SK-N-SH (cell line): ENCODE data around the gene NFASC. TPM values are rescaled to one million over a fixed set of nuclear protein-coding genes. Genes with fewer than 3 reads are reported as not detected.

Experiments
- CTCF ChIA-PET: fragments of 300-600, 350-600 bp; formaldehyde crosslinking; extraction: SDS; loops from one replicate; lab custom pipeline; 2021; lab: Yijun Ruan, JAX
- POLR2A ChIA-PET: fragments of 350-600 bp; sonication (Branson Sonifier 250); formaldehyde crosslinking; extraction: SDS; loops from one replicate; lab custom pipeline; 2020; ENCODE audit warnings: antibody characterized with exemption, inconsistent platforms; lab: Yijun Ruan, JAX
- DNase-seq: peaks from one replicate; pipeline ENCODE4 v3.0.0; 2012
- H2AFZ ChIP-seq: fragments of 200-600 bp; sonication (generic); 2 replicates; pipeline ENCODE4 v1.8.1; 2016; ENCODE audit warnings: antibody characterized with exemption, mild to moderate bottlenecking, low read depth
- H3F3A ChIP-seq: fragments of 200-600 bp; sonication (generic); replicated peaks from 2 replicates; pipeline ENCODE3; 2016; ENCODE audit warnings: antibody characterized with exemption, mild to moderate bottlenecking; ENCODE audit not compliant: insufficient read depth
- H3K27ac ChIP-seq, 2 experiments: fragments of 200-500 bp in 1 of 2; fragments of 200-600 bp in 1 of 2; sonication (Bioruptor generic) in 1 of 2; sonication (generic), shearing (Covaris generic) in 1 of 2; 2 replicates each; pipeline versions ENCODE4 v1.5.1 to v1.6.1; 2014 to 2016; ENCODE audit warnings: low read depth in 2 of 2, inconsistent platforms in 1 of 2, low read length in 1 of 2, mild to moderate bottlenecking in 1 of 2, mixed read lengths in 1 of 2
- H3K27me3 ChIP-seq: fragments of 200-600 bp; sonication (generic), shearing (Covaris generic); 2 replicates; pipeline ENCODE4 v1.6.1; 2016; ENCODE audit warnings: mixed run types; ENCODE audit not compliant: insufficient read depth
- H3K36me3 ChIP-seq, 2 experiments: fragments of 200-500 bp in 1 of 2; fragments of 200-600 bp in 1 of 2; sonication (Bioruptor generic) in 1 of 2; sonication (generic) in 1 of 2; replicated peaks in 1 of 2; 2 replicates each; pipeline versions ENCODE3 to v1.5.1; 2014 to 2016; ENCODE audit warnings: low read length in 1 of 2, mild to moderate bottlenecking in 1 of 2; ENCODE audit not compliant: insufficient read depth in 2 of 2, control insufficient read depth in 1 of 2
- H3K4me1 ChIP-seq, 2 experiments: fragments of 200-500 bp in 1 of 2; fragments of 200-600 bp in 1 of 2; sonication (Bioruptor generic) in 1 of 2; sonication (generic), shearing (Covaris generic) in 1 of 2; 2 replicates each; pipeline versions ENCODE4 v1.5.1 to v1.6.1; 2014 to 2016; ENCODE audit warnings: low read depth in 1 of 2, low read length in 1 of 2, mixed run types in 1 of 2; ENCODE audit not compliant: insufficient read depth in 2 of 2, control insufficient read depth in 1 of 2
- H3K4me2 ChIP-seq: fragments of 200-600 bp; sonication (generic), shearing (Covaris generic); 2 replicates; pipeline ENCODE4 v1.6.1; 2017; ENCODE audit warnings: mixed run types
- H3K4me3 ChIP-seq, 2 experiments: fragments of 200-500 bp in 1 of 2; fragments of 200-600 bp in 1 of 2; sonication (Bioruptor generic) in 1 of 2; sonication (generic), shearing (Covaris generic) in 1 of 2; 2 replicates each; pipeline versions ENCODE4 v1.5.1 to v1.8.1; 2014 to 2016; ENCODE audit warnings: low read depth in 2 of 2, inconsistent platforms in 1 of 2, low read length in 1 of 2, mild to moderate bottlenecking in 1 of 2, mixed read lengths in 1 of 2, moderate library complexity in 1 of 2
- H3K79me2 ChIP-seq: fragments of 200-600 bp; sonication (generic); 2 replicates; pipeline ENCODE4 v1.8.1; 2017; ENCODE audit warnings: mild to moderate bottlenecking; ENCODE audit not compliant: insufficient read depth
- H3K9ac ChIP-seq: fragments of 200-600 bp; sonication (generic); 2 replicates; pipeline ENCODE4 v1.6.1; 2017; ENCODE audit warnings: mixed run types
- H3K9me2 ChIP-seq: fragments of 200-600 bp; sonication (generic); 2 replicates; pipeline ENCODE4 v1.6.1; 2017; ENCODE audit warnings: mixed run types
- H3K9me3 ChIP-seq: fragments of 200-600 bp; sonication (generic); 2 replicates; pipeline ENCODE4 v1.6.1; 2017; ENCODE audit warnings: mixed run types, mild to moderate bottlenecking, moderate library complexity
- H4K20me1 ChIP-seq: fragments of 200-600 bp; sonication (generic); 2 replicates; pipeline ENCODE4 v1.6.1; 2017; ENCODE audit warnings: mild to moderate bottlenecking, mixed run types; ENCODE audit not compliant: insufficient read depth
- CHD2 ChIP-seq: fragments of 150-350 bp; IDR thresholded peaks from 2 replicates; pipeline ENCODE4 v1.6.1; 2018; ENCODE audit warnings: low read length; ENCODE audit not compliant: partially characterized antibody
- EP300 ChIP-seq, 2 experiments: IDR thresholded peaks; 2 replicates each; pipeline versions ENCODE4 v1.4.0 to v1.6.1; 2012; ENCODE audit warnings: borderline replicate concordance in 1 of 2, low read depth in 1 of 2, low read length in 1 of 2
- EZH2phosphoT487 ChIP-seq: fragments of 200-600 bp; sonication (generic); IDR thresholded peaks from 2 replicates; pipeline ENCODE4 v1.6.1; 2017; ENCODE audit warnings: low read depth, mixed run types, mild to moderate bottlenecking, antibody characterized with exemption, moderate library complexity, borderline replicate concordance
- FOSL2 ChIP-seq: IDR thresholded peaks from 2 replicates; pipeline ENCODE4 v1.4.0; 2012; ENCODE audit warnings: low read depth, mild to moderate bottlenecking, moderate library complexity, borderline replicate concordance
- MXI1 ChIP-seq: IDR thresholded peaks from 2 replicates; pipeline ENCODE4 v1.6.1; 2012; ENCODE audit warnings: mild to moderate bottlenecking, low read depth, low read length, improper control_type of control experiment
- NFIC ChIP-seq: IDR thresholded peaks from 2 replicates; pipeline ENCODE4 v1.4.0; 2012; ENCODE audit warnings: borderline replicate concordance
- POLR2AphosphoS5 ChIP-seq: IDR thresholded peaks from 2 replicates; pipeline ENCODE4 v1.6.1; 2012; ENCODE audit warnings: low read depth, low read length
- RCOR1 ChIP-seq: fragments of 150-350 bp; IDR thresholded peaks from 2 replicates; pipeline ENCODE4 v1.6.1; 2017; ENCODE audit warnings: antibody characterized with exemption, low read length
- RXRA ChIP-seq: IDR thresholded peaks from 2 replicates; pipeline ENCODE4 v1.4.0; 2012; ENCODE audit warnings: low read depth, mild to moderate bottlenecking, borderline replicate concordance
- USF2 ChIP-seq: fragments of 150-350 bp; IDR thresholded peaks from 2 replicates; pipeline ENCODE4 v1.6.1; 2017; ENCODE audit warnings: antibody characterized with exemption, low read length, low read depth, borderline replicate concordance
- YY1 ChIP-seq: IDR thresholded peaks from 2 replicates; pipeline ENCODE4 v1.4.0; 2012; ENCODE audit warnings: low read depth, mild to moderate bottlenecking
- WGBS: methylation state at CpG from one replicate; pipeline ENCODE4 v1.1.6; 2017; ENCODE audit warnings: low lambda C conversion rate; 5-methylcytosine and 5-hydroxymethylcytosine counted together
- polyA plus RNA-seq, 3 experiments: library from polyadenylated mRNA; depleted of rRNA; stranded (reverse); fragments of >200 nt; gene quantifications; 2 replicates each; pipeline ENCODE4 v1.2.3, GENCODE V29; 2012
- TF ChIP-seq, protein P1 (sequence below): IDR thresholded peaks from 2 replicates; pipeline ENCODE4 v1.6.1; 2012; ENCODE audit warnings: mild to moderate bottlenecking, low read depth, low read length, moderate library complexity
- TF ChIP-seq, protein P2 (sequence below): fragments of 200-600 bp; sonication (generic); IDR thresholded peaks from 2 replicates; pipeline ENCODE4 v1.6.1; 2017; ENCODE audit warnings: antibody characterized with exemption, mild to moderate bottlenecking, moderate library complexity
- TF ChIP-seq, protein P3 (sequence below): IDR thresholded peaks from 2 replicates; pipeline ENCODE4 v1.4.0; 2012; ENCODE audit warnings: low read depth, borderline replicate concordance

Gene NFASC
- polyA plus RNA-seq, 1 of the 3 experiments (the other 2 are of a cell fraction) = 6.0 TPM

DNA sequence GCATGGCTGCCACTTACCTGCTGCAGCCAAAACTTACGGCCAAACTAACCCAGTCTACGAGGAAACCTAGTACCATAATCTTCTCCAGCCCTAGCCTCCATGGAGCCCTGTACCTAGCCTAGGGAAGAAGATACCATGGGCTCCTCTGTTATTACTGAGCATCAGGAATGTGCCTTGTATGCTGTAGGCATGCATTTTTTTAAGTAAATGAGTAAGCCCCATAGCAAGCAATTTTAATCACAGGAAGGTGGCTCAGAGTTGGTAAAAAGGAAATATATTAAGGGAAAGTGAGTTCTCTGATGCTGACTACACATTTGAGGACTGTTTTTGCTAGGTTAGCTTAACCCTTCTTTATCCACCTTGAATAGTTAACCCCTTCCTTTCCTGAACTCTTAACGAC, 21.2 kb downstream of the NFASC start:
- DNase-seq = no peak
- CTCF ChIA-PET = interaction anchor here (1.5 to 9.9 kb wide), 3 partner anchors 49 to 84 kb away, joined by 6 to 52 read pairs (median 46); no protein-coding TSS in a partner anchor
- Histone ChIP-seq H3K36me3 (no peaks in the 10 kb centered on the region), H3K27ac (no peak overlapping the region), H3K4me2 (no peak overlapping the region), H3K9me3 (no peaks in the 10 kb centered on the region), H3K27me3 (no peaks in the 10 kb centered on the region; the same call in 1 of the 2 replicates), H3K9me2 (no peaks in the 10 kb centered on the region), H3F3A (no peaks in the 10 kb centered on the region), H3K4me3 (no peak overlapping the region), H4K20me1 (no peaks in the 10 kb centered on the region), H2AFZ (no peak overlapping the region), H3K4me1 (peaks cover 0 to 16% of the 10 kb centered on the region in 2 experiments; a peak in 2 of 4 replicates), H3K9ac (no peak overlapping the region), H3K79me2 (no peaks in the 10 kb centered on the region)
- no peak for TF ChIP-seq CHD2
- no peak for TF ChIP-seq MXI1
- TF ChIP-seq EZH2phosphoT487 = no peak
- no peak for TF ChIP-seq POLR2AphosphoS5
- TF ChIP-seq, protein P1, sequence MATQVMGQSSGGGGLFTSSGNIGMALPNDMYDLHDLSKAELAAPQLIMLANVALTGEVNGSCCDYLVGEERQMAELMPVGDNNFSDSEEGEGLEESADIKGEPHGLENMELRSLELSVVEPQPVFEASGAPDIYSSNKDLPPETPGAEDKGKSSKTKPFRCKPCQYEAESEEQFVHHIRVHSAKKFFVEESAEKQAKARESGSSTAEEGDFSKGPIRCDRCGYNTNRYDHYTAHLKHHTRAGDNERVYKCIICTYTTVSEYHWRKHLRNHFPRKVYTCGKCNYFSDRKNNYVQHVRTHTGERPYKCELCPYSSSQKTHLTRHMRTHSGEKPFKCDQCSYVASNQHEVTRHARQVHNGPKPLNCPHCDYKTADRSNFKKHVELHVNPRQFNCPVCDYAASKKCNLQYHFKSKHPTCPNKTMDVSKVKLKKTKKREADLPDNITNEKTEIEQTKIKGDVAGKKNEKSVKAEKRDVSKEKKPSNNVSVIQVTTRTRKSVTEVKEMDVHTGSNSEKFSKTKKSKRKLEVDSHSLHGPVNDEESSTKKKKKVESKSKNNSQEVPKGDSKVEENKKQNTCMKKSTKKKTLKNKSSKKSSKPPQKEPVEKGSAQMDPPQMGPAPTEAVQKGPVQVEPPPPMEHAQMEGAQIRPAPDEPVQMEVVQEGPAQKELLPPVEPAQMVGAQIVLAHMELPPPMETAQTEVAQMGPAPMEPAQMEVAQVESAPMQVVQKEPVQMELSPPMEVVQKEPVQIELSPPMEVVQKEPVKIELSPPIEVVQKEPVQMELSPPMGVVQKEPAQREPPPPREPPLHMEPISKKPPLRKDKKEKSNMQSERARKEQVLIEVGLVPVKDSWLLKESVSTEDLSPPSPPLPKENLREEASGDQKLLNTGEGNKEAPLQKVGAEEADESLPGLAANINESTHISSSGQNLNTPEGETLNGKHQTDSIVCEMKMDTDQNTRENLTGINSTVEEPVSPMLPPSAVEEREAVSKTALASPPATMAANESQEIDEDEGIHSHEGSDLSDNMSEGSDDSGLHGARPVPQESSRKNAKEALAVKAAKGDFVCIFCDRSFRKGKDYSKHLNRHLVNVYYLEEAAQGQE = no peak
- no peak for TF ChIP-seq FOSL2
- TF ChIP-seq EP300 (IDR thresholded peaks at IDR 0.05; ENCODE audit: borderline replicate concordance in 1 of 2, low read depth in 1 of 2, low read length in 1 of 2) = no peak
- TF ChIP-seq RCOR1 = no peak
- TF ChIP-seq, protein P2, sequence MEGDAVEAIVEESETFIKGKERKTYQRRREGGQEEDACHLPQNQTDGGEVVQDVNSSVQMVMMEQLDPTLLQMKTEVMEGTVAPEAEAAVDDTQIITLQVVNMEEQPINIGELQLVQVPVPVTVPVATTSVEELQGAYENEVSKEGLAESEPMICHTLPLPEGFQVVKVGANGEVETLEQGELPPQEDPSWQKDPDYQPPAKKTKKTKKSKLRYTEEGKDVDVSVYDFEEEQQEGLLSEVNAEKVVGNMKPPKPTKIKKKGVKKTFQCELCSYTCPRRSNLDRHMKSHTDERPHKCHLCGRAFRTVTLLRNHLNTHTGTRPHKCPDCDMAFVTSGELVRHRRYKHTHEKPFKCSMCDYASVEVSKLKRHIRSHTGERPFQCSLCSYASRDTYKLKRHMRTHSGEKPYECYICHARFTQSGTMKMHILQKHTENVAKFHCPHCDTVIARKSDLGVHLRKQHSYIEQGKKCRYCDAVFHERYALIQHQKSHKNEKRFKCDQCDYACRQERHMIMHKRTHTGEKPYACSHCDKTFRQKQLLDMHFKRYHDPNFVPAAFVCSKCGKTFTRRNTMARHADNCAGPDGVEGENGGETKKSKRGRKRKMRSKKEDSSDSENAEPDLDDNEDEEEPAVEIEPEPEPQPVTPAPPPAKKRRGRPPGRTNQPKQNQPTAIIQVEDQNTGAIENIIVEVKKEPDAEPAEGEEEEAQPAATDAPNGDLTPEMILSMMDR = no peak
- TF ChIP-seq NFIC = no peak
- no peak for TF ChIP-seq YY1
- TF ChIP-seq RXRA = no peak
- TF ChIP-seq, protein P3, sequence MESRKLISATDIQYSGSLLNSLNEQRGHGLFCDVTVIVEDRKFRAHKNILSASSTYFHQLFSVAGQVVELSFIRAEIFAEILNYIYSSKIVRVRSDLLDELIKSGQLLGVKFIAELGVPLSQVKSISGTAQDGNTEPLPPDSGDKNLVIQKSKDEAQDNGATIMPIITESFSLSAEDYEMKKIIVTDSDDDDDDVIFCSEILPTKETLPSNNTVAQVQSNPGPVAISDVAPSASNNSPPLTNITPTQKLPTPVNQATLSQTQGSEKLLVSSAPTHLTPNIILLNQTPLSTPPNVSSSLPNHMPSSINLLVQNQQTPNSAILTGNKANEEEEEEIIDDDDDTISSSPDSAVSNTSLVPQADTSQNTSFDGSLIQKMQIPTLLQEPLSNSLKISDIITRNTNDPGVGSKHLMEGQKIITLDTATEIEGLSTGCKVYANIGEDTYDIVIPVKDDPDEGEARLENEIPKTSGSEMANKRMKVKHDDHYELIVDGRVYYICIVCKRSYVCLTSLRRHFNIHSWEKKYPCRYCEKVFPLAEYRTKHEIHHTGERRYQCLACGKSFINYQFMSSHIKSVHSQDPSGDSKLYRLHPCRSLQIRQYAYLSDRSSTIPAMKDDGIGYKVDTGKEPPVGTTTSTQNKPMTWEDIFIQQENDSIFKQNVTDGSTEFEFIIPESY = no peak
- no peak for TF ChIP-seq USF2
- POLR2A ChIA-PET = no interaction called here
- WGBS = 62% methylated on average over 3 of the region's 3 CpGs
